Myocyte (in vitro differentiated cells): Measurements from ENCODE around the gene TRIM46. TPM values are rescaled to one million over a fixed set of nuclear protein-coding genes. Genes with fewer than 3 reads are reported as not detected.
"Not testable (repeated sequence)": the region's sequence is repeated elsewhere in the genome, so short reads cannot be mapped to it uniquely, and the experiment has no call there.

Experiments
- DNase-seq: peaks from one replicate; pipeline ENCODE4 v3.0.0-alpha.2; 2012; ENCODE audit warnings: low read depth
- microRNA counts: library from miRNA; unstranded; fragments of <30 nt; microRNA quantifications from one replicate; lab custom pipeline; 2016
- total RNA-seq: library from RNA; depleted of rRNA; stranded (reverse); fragments of >200 nt; gene quantifications from 2 replicates; pipeline ENCODE4 v1.2.3, GENCODE V29; 2014

The TRIM46 gene
- total RNA-seq, 1 donor from 2014 or later = 0.62 TPM

DNA sequence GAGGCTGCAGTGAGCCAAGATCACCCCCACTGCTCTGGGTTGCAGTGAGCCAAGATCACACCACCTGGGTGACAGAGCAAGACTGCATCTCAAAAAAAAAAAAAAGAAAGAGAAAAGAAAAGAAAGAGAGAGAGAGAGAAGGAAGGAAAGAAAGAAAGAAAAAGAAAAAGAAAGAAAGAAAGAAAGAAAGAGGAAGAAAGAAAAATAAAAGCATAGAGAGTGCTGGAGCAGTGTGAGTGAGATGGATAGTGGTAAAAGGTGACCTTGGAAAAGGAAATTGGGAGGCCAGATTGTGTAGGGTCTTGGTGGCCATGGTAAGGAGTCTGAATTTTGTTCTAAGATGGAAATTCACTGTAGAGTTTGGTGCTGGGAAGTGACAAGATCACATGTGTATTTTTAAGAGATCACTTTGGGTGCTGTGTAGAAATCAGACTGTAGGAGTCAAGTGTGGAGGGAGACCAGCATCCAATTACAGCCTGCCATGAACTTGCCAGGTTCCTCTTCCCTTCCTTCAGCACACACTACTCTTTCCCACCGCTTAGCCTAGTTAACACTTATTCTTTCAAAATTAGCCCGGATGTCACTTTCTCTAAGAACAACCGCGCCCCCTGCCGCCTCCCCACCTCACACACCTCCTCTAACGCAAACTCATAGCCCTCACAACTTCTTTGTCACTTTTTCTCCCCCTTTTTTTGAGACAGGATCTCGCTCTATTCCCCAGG, 52.7 kb downstream of the TRIM46 start:
- peak; percentile 81 for DNase-seq

- DNase-seq = peak; percentile 71
Observed at GRCh38 chr1:155226910-155227260, 53.2 kb downstream of the TRIM46 start.

DNA sequence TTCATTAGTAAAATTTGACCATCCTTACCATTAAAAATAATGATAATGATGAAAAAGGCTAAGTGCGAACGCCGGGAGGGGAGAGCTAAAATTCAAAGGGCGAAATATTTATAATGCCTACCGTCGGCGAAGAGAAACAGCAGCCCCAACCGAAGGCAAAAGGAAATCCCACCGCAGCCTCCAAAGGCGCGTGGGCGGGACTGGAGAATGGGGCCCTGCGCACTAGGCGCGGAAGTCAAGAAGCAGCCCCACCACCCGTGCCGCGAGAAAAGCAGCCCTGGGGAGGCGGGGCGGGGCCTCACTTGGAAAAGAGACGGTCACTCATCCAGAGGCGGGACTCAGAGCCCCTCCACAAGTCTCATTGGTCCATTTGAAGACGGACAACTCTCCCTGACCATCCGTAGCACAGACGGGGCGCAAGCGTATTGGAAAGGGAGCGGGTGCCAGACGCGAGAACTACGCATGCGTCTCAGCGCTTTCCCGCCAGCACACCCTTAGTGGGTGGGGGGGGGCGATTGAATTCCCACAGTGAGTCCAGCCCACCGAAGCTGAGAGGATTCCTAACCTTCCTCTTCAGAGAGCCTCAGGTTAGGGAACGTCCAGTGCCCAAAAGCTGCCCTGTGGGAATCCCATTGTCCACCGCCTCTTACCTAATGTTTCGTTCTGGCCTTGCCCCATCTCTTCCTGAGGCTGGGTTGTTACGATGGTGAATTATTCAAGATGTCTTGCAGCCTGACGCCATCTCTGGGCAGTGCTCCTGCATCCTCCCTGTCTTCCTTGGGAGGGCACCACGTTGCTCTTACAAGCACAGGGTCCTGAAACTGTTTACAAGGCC, 53.8 kb downstream of the TRIM46 start:
- peak; percentile 100 for DNase-seq

- no peak for DNase-seq
Observed at GRCh38 chr1:155228096-155228427, 54.4 kb downstream of the TRIM46 start.

- not testable (repeated sequence) for DNase-seq
Observed at GRCh38 chr1:155231302-155231701, 57.7 kb downstream of the TRIM46 start.

GRCh38 chr1:155232001-155232978, 58.6 kb downstream of the TRIM46 start:
- DNase-seq = not testable (repeated sequence)

DNA sequence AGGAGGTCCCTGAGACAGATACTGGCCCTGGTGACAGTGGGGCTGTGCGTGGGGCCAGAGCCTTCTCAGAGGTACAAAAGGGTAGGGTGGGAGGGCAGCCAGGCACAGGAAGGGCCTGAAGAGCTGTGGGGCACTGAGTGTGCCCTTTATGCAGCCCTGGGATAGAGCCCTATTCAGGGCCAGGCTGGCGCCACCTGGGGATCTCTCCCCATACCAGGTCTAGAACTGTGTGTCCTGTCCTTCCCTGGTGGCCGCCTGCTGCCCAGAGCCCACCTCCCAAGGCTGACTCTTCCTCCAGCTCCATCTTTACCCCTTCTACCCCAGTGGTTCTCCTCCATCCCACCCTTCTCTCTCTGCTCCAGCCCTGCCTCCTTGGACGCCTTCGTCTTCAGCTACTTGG, 59.9 kb downstream of the TRIM46 start:
- not testable (repeated sequence) for DNase-seq

MicroRNAs encoded within 50 kb of the gene (microRNA counts, 767-probe panel; counts per million panel counts)
- not detected for microRNA hsa-miR-92b-3p (lab: Ali Mortazavi, UCI)

Other genes starting within 250 kb of the TRIM46 start
- 10.9 and 11.3 TPM in 2 replicates for gene PMVK, start 237.1 kb upstream of the TRIM46 start, total RNA-seq
- gene PBXIP1, start 217.8 kb upstream of the TRIM46 start, total RNA-seq = 535 and 641 TPM in 2 replicates
- gene PYGO2, start 212.1 kb upstream of the TRIM46 start, total RNA-seq = 25.8 and 31.0 TPM in 2 replicates
- gene SHC1, start 203.1 kb upstream of the TRIM46 start, total RNA-seq = 165 and 171 TPM in 2 replicates
- gene CKS1B, start 199.2 kb upstream of the TRIM46 start, total RNA-seq = 26.6 and 33.5 TPM in 2 replicates
- 27.2 and 28.1 TPM in 2 replicates for gene FLAD1, start 190.5 kb upstream of the TRIM46 start, total RNA-seq
- not detected in 2 replicates for gene LENEP, start 180.3 kb upstream of the TRIM46 start, total RNA-seq
- 24.6 and 26.6 TPM in 2 replicates for gene ZBTB7B, start 171.0 kb upstream of the TRIM46 start, total RNA-seq
- not detected in 2 replicates for gene DCST2, start 140.1 kb upstream of the TRIM46 start, total RNA-seq
- not detected in 2 replicates for gene DCST1, start 140.0 kb upstream of the TRIM46 start, total RNA-seq
- 27.3 and 33.3 TPM in 2 replicates for gene ADAM15, start 122.5 kb upstream of the TRIM46 start, total RNA-seq
- gene EFNA4, start 110.1 kb upstream of the TRIM46 start, total RNA-seq = 4.9 and 8.3 TPM in 2 replicates
- 0.56 and 0.88 TPM in 2 replicates for gene EFNA3, start 95.0 kb upstream of the TRIM46 start, total RNA-seq
- 0.59 and 1.4 TPM in 2 replicates for gene EFNA1, start 46.0 kb upstream of the TRIM46 start, total RNA-seq
- 12.2 and 13.4 TPM in 2 replicates for gene SLC50A1, start 38.0 kb upstream of the TRIM46 start, total RNA-seq
- gene DPM3, start 33.3 kb upstream of the TRIM46 start, total RNA-seq = 83.9 and 90.0 TPM in 2 replicates
- 51.3 and 81.4 TPM in 2 replicates for gene KRTCAP2, start 545 bp upstream of the TRIM46 start, total RNA-seq
- gene THBS3, start 34.0 kb downstream of the TRIM46 start, total RNA-seq = 40.9 and 52.1 TPM in 2 replicates
- 15.1 and 18.8 TPM in 2 replicates for gene MTX1, start 34.8 kb downstream of the TRIM46 start, total RNA-seq
- 7.5 and 13.1 TPM in 2 replicates for gene ENTREP3, start 81.6 kb downstream of the TRIM46 start, total RNA-seq
- 106 and 130 TPM in 2 replicates for gene SCAMP3, start 88.5 kb downstream of the TRIM46 start, total RNA-seq
- 24.8 and 26.8 TPM in 2 replicates for gene CLK2, start 99.7 kb downstream of the TRIM46 start, total RNA-seq
- 2.1 and 3.0 TPM in 2 replicates for gene HCN3, start 103.6 kb downstream of the TRIM46 start, total RNA-seq
- not detected in 2 replicates for gene PKLR, start 127.6 kb downstream of the TRIM46 start, total RNA-seq
- gene FDPS, start 135.0 kb downstream of the TRIM46 start, total RNA-seq = 369 and 536 TPM in 2 replicates
- gene RUSC1, start 147.0 kb downstream of the TRIM46 start, total RNA-seq = 16.1 and 18.8 TPM in 2 replicates